Measurements from ENCODE around the gene OXCT1.

GRCh38 chr5:41883243-41883642, 13.0 kb upstream of the OXCT1 start:
- TF ChIP-seq CTCF (IDR thresholded peaks at IDR 0.05) (no peak), POLR2A (IDR thresholded peaks at IDR 0.05) (no peak)
